ENCODE results near the gene FXN. TPM values are rescaled to one million over a fixed set of nuclear protein-coding genes. Genes with fewer than 3 reads are reported as not detected.

The FXN gene
- total RNA-seq, 4 donors from 2014 or later: 4.2 to 15.2 (median 9.6) TPM

- H3K4me3 ChIP-seq: no peak overlapping the region
- no peak for TF ChIP-seq EP300 (IDR thresholded peaks at IDR 0.05)
- TF ChIP-seq POLR2A (IDR thresholded peaks at IDR 0.05; ENCODE audit: low read depth): no peak
- TF ChIP-seq CTCF (IDR thresholded peaks at IDR 0.05): no peak
- no peak for TF ChIP-seq POLR2AphosphoS5 (IDR thresholded peaks at IDR 0.05)
- DNase-seq (ENCODE audit: extremely low spot score): no peak
- no peaks in the 10 kb centered on the region for H3K27me3 ChIP-seq
- no peaks in the 10 kb centered on the region for H3K9me3 ChIP-seq
- no peak overlapping the region for H3K27ac ChIP-seq (replicated peaks in 1 of 4)
- peaks cover 9 to 19% (median 17%) of the 10 kb centered on the region in 4 donors for H3K4me1 ChIP-seq
- H3K36me3 ChIP-seq: no peaks in the 10 kb centered on the region
- intact Hi-C loops (cut with DNase I): no loop called here
- 87% methylated on average over 11 of the region's 11 CpGs for WGBS
Measured at GRCh38 chr9:69118656-69119055, 83.1 kb downstream of the FXN start.

- Histone ChIP-seq H3K27ac (replicated peaks in 1 of 4) (peak overlapping the region; percentile 78 to 90 (median 84)), H3K9me3 (no peaks in the 10 kb centered on the region), H3K36me3 (peaks cover 0 to 3% (median 0%) of the 10 kb centered on the region in 4 donors), H3K4me3 (peak overlapping the region; percentile 81 to 93 (median 86)), H3K27me3 (no peaks in the 10 kb centered on the region), H3K4me1 (peaks cover 9 to 19% (median 17%) of the 10 kb centered on the region in 4 donors)
- intact Hi-C loops (cut with DNase I): loop anchor here (5.0 to 10.0 kb wide), 4 partner anchors 38 to 72 kb away; partner anchors contain the start of gene TJP2
- no peak for DNase-seq (ENCODE audit: extremely low spot score)
- WGBS: 55% methylated on average over 27 of the region's 27 CpGs
- TF ChIP-seq POLR2A (IDR thresholded peaks at IDR 0.05; ENCODE audit: low read depth) (no peak), CTCF (IDR thresholded peaks at IDR 0.05) (no peak), POLR2AphosphoS5 (IDR thresholded peaks at IDR 0.05) (no peak), EP300 (IDR thresholded peaks at IDR 0.05) (no peak)
Measured at GRCh38 chr9:69120380-69121154, 85.0 kb downstream of the FXN start.

- WGBS: 0% methylated on average over 8 of the region's 86 CpGs
- Histone ChIP-seq H3K9me3 (no peaks in the 10 kb centered on the region), H3K4me1 (peaks cover 9 to 19% (median 17%) of the 10 kb centered on the region in 4 donors), H3K27me3 (no peaks in the 10 kb centered on the region), H3K36me3 (peaks cover 0 to 4% (median 0%) of the 10 kb centered on the region in 4 donors), H3K27ac (replicated peaks in 1 of 4) (peak overlapping the region; percentile 78 to 90 (median 84)), H3K4me3 (peak overlapping the region; percentile 81 to 93 (median 86))
- DNase-seq (ENCODE audit: extremely low spot score): no peak
- intact Hi-C loops (cut with DNase I): loop anchor here (5.0 to 10.0 kb wide), 4 partner anchors 39 to 71 kb away; partner anchors contain the start of gene TJP2
- TF ChIP-seq POLR2AphosphoS5 (IDR thresholded peaks at IDR 0.05) (peak in 1 of 2 donors; percentile 12), CTCF (IDR thresholded peaks at IDR 0.05) (no peak), POLR2A (IDR thresholded peaks at IDR 0.05; ENCODE audit: low read depth) (no peak)
Measured at GRCh38 chr9:69121155-69122081, 85.9 kb downstream of the FXN start.

GRCh38 chr9:69122082-69122548 is 86.6 kb downstream of the FXN start:
- Histone ChIP-seq H3K4me3 (peak overlapping the region; percentile 81 to 93 (median 86)), H3K27ac (replicated peaks in 1 of 4) (peak overlapping the region; percentile 78 to 90 (median 84)), H3K9me3 (no peaks in the 10 kb centered on the region), H3K36me3 (peaks cover 0 to 4% (median 0%) of the 10 kb centered on the region in 4 donors), H3K4me1 (peaks cover 9 to 19% (median 17%) of the 10 kb centered on the region in 4 donors), H3K27me3 (no peaks in the 10 kb centered on the region)
- TF ChIP-seq POLR2A (IDR thresholded peaks at IDR 0.05; ENCODE audit: low read depth) (no peak), EP300 (IDR thresholded peaks at IDR 0.05) (no peak), CTCF (IDR thresholded peaks at IDR 0.05) (no peak), POLR2AphosphoS5 (IDR thresholded peaks at IDR 0.05) (no peak)
- DNase-seq (ENCODE audit: extremely low spot score): no peak
- WGBS: 0% methylated on average over 5 of the region's 28 CpGs
- intact Hi-C loops (cut with DNase I): loop anchor here (5.0 to 10.0 kb wide), 4 partner anchors 40 to 70 kb away; partner anchors contain the start of gene TJP2
